Mammary microvascular endothelial cell (primary cell): Measurements from ENCODE around the gene SAT2. TPM values are rescaled to one million over a fixed set of nuclear protein-coding genes. Genes with fewer than 3 reads are reported as not detected.

Experiments used
- total RNA-seq: library from RNA; depleted of rRNA; stranded (reverse); fragments of >200 nt; gene quantifications from 2 replicates; pipeline ENCODE4 v1.2.3, GENCODE V29; 2015

The SAT2 gene
- total RNA-seq, result 18.9 and 24.8 TPM in 2 replicates

GRCh38 chr17:7627250-7628121 is at the start of gene SAT2:
Gene SAT2 (minus strand): TSS chr17:7627821. CDS start chr17:7627635, 186 bp downstream.

GRCh38 chr17:7650509-7651096 is 23.0 kb upstream of the SAT2 start, which contains the start of gene ATP1B2:
Gene ATP1B2 (plus strand): TSS chr17:7650926. CDS start chr17:7651519, 593 bp downstream.

GRCh38 chr17:7629939-7630571 is 2.4 kb upstream of the SAT2 start, which contains the start of gene SHBG:
Gene SHBG (plus strand): TSS chr17:7630135. CDS start chr17:7630173, 38 bp downstream.

GRCh38 chr17:7614425-7615264 is 13.0 kb downstream of the SAT2 start, which contains the start of gene FXR2:
Gene FXR2 (minus strand): TSS chr17:7614897. CDS start chr17:7614532, 365 bp downstream.

GRCh38 chr17:7589891-7590691 is 37.5 kb downstream of the SAT2 start, which contains the start of gene SOX15:
Gene SOX15 (minus strand): TSS chr17:7590094. CDS start chr17:7589676, 418 bp downstream.

GRCh38 chr17:7583253-7584109 is 44.1 kb downstream of the SAT2 start, which contains the start of gene MPDU1:
Gene MPDU1 (plus strand): TSS chr17:7583852. CDS start chr17:7583863, 11 bp downstream.

GRCh38 chr17:7579001-7579833 is 48.4 kb downstream of the SAT2 start, which contains the start of gene CD68:
Gene CD68 (plus strand): TSS chr17:7579638. CDS start chr17:7579678, 40 bp downstream.

Other genes with a start within 250 kb of the SAT2 start
- gene TNK1, start 246.7 kb downstream of the SAT2 start, total RNA-seq, result 0.15 and 2.5 TPM in 2 replicates
- 66.6 and 72.2 TPM in 2 replicates for gene PLSCR3, start 233.3 kb downstream of the SAT2 start, total RNA-seq
- 41.1 and 116 TPM in 2 replicates for gene TMEM256, start 223.7 kb downstream of the SAT2 start, total RNA-seq
- gene NLGN2, start 220.0 kb downstream of the SAT2 start, total RNA-seq, result 2.9 and 3.1 TPM in 2 replicates
- not detected in 2 replicates for gene SPEM1, start 207.5 kb downstream of the SAT2 start, total RNA-seq
- gene SPEM2, start 202.2 kb downstream of the SAT2 start, total RNA-seq, result not detected in 2 replicates
- gene SPEM3, start 199.0 kb downstream of the SAT2 start, total RNA-seq, result not detected in 2 replicates
- 8.0 and 9.7 TPM in 2 replicates for gene TMEM102, start 192.4 kb downstream of the SAT2 start, total RNA-seq
- 0.20 TPM in 1 of 2 replicates, not detected in the other for gene FGF11, start 188.3 kb downstream of the SAT2 start, total RNA-seq
- gene CHRNB1, start 182.8 kb downstream of the SAT2 start, total RNA-seq, result 3.5 and 10.1 TPM in 2 replicates
- gene ZBTB4, start 148.2 kb downstream of the SAT2 start, total RNA-seq, result 18.9 and 20.9 TPM in 2 replicates
- gene SLC35G6, start 146.4 kb downstream of the SAT2 start, total RNA-seq, result not detected in 2 replicates
- 45.0 and 63.4 TPM in 2 replicates for gene POLR2A, start 143.5 kb downstream of the SAT2 start, total RNA-seq
- 15.9 and 16.8 TPM in 2 replicates for gene TNFSF12, start 78.8 kb downstream of the SAT2 start, total RNA-seq
- gene TNFSF13, start 69.1 kb downstream of the SAT2 start, total RNA-seq, result 2.8 and 5.5 TPM in 2 replicates
- gene SENP3, start 65.9 kb downstream of the SAT2 start, total RNA-seq, result 88.5 and 94.1 TPM in 2 replicates
- 28.8 TPM in 2 replicates for gene CD68, start 48.2 kb downstream of the SAT2 start, total RNA-seq
- gene MPDU1, start 44.0 kb downstream of the SAT2 start, total RNA-seq, result 308 and 329 TPM in 2 replicates
- not detected in 2 replicates for gene SOX15, start 37.7 kb downstream of the SAT2 start, total RNA-seq
- gene FXR2, start 12.9 kb downstream of the SAT2 start, total RNA-seq, result 29.8 and 33.8 TPM in 2 replicates
- 0.13 TPM in 1 of 2 replicates, not detected in the other for gene SHBG, start 2.3 kb upstream of the SAT2 start, total RNA-seq
- not detected in 2 replicates for gene ATP1B2, start 23.1 kb upstream of the SAT2 start, total RNA-seq
- 85.9 and 87.5 TPM in 2 replicates for gene TP53, start 59.7 kb upstream of the SAT2 start, total RNA-seq
- gene WRAP53, start 60.7 kb upstream of the SAT2 start, total RNA-seq, result 20.5 and 21.6 TPM in 2 replicates
- gene EFNB3, start 77.4 kb upstream of the SAT2 start, total RNA-seq, result 0.10 and 0.13 TPM in 2 replicates
- gene DNAH2, start 89.9 kb upstream of the SAT2 start, total RNA-seq, result 0.93 and 1.7 TPM in 2 replicates
- 0.87 and 1.0 TPM in 2 replicates for gene KDM6B, start 206.4 kb upstream of the SAT2 start, total RNA-seq
- gene TMEM88, start 227.2 kb upstream of the SAT2 start, total RNA-seq, result 375 and 382 TPM in 2 replicates
- gene NAA38, start 229.7 kb upstream of the SAT2 start, total RNA-seq, result 128 and 161 TPM in 2 replicates
- gene CYB5D1, start 230.2 kb upstream of the SAT2 start, total RNA-seq, result 10.6 and 13.9 TPM in 2 replicates